ENCODE results near the gene VAPB. TPM values are rescaled to one million over a fixed set of nuclear protein-coding genes. Genes with fewer than 3 reads are reported as not detected.

The VAPB gene
- total and polyA plus RNA-seq, 10 of the 15 experiments (the other 5 are each of a cell fraction or from before 2014, with no cell fraction given) = 3.2 to 28.6 (median 20.5) TPM

DNA sequence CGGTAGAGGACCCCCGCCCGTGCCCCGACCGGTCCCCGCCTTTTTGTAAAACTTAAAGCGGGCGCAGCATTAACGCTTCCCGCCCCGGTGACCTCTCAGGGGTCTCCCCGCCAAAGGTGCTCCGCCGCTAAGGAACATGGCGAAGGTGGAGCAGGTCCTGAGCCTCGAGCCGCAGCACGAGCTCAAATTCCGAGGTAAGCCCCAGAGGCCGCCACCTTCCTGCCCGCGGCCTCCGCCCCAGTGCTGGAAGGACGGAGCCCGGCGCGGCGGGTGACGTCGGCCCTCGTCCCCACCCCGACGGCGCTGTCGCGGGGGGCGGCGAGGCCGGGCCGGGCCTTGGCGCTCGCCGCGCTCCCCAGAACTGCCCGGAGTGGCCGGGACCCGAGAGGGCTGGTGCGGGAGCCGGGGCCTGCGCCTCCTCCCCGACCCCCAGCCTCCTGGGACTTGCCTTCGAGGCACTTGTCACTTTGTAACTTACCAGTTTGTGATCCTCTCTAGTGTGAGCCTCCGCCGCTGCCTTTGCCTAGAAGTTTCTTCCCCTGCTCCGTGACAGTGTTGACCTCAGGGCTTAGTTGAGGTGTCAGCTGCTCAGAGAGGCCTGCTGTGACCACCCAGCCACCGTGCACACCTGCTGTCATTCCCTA is 417 bp downstream of the VAPB start:
- ChIA-PET CTCF (interaction anchor here (0.6 to 1.3 kb wide), 4 partner anchors 17 to 1534 kb away, joined by 3 to 6 read pairs (median 4); partner anchors contain the start of gene STX16), RAD21 (ENCODE audit: unreplicated experiment) (interaction anchor here (0.7 to 1.8 kb wide), 11 partner anchors 14 to 262 kb away, joined by 3 to 12 read pairs (median 4); partner anchors contain the start of gene STX16), SMC1A (ENCODE audit: uncharacterized antibody, unreplicated experiment) (interaction anchor here (0.5 to 1.4 kb wide), 6 partner anchors 11 to 381 kb away, joined by 4 to 5 read pairs (median 4); no protein-coding TSS in a partner anchor), POLR2A (interaction anchor here (1.1 to 1.6 kb wide), 3 partner anchors 9 to 83 kb away, joined by 4 to 8 read pairs (median 5); no protein-coding TSS in a partner anchor)
- peaks cover 0 to 12% of the 10 kb centered on the region in 2 experiments; a peak in 1 of 4 replicates for H3K36me3 ChIP-seq (ENCODE audit: control insufficient read depth in 2 of 2, insufficient read depth in 2 of 2, low read length in 1 of 2)
- peak; percentile 62 for ATAC-seq
- peak; percentile 61 for FAIRE-seq
- intact Hi-C loops (cut with micrococcal nuclease; ENCODE audit: unreplicated experiment) = loop anchor here (5.0 kb wide), 1 partner anchor 82 kb away; the partner anchor contains the start of gene RAB22A
- peak overlapping the region; percentile 56 for H2AFZ ChIP-seq (ENCODE audit: control insufficient read depth, low read depth, low read length)
- H3K27me3 ChIP-seq (replicated peaks in 1 of 2; ENCODE audit: control insufficient read depth in 2 of 2, insufficient read depth in 2 of 2, low read length in 1 of 2) = no peaks in the 10 kb centered on the region
- BruUV-seq (replicated peaks) = no TSS peak
- H3K4me1 ChIP-seq (ENCODE audit: control insufficient read depth, insufficient read depth, low read length) = peaks cover 13% of the 10 kb centered on the region
- no peaks in the 10 kb centered on the region; the same call in 2 of the 3 replicates for H3K9me3 ChIP-seq (replicated peaks; ENCODE audit: control insufficient read depth, insufficient read depth, low read length)
- DNase-seq (ENCODE audit: low read depth, low spot score) = no peak
- H3K4me3 ChIP-seq = peak overlapping the region; percentile 81
- no peaks in the 10 kb centered on the region; the same call in none of the 2 replicates for H4K20me1 ChIP-seq (ENCODE audit: control insufficient read depth, insufficient read depth)
- in situ Hi-C loops (cut with MboI) = no loop called here
- peaks cover 53% of the 10 kb centered on the region for H3K79me2 ChIP-seq (ENCODE audit: control insufficient read depth, insufficient read depth, low read length)
- peak overlapping the region; percentile 91 for H3K27ac ChIP-seq (ENCODE audit: control insufficient read depth, insufficient read depth)
- WGBS (ENCODE audit: insufficient coverage, insufficient replicate concordance, low lambda C conversion rate, missing lambda C conversion rate) = under 1% methylated on average over 38 of the region's 56 CpGs
- H3K9ac ChIP-seq (ENCODE audit: control insufficient read depth, insufficient read depth, low read length) = peak overlapping the region; percentile 93
- H3K4me2 ChIP-seq (ENCODE audit: control insufficient read depth, insufficient read depth) = peak overlapping the region; percentile 94
- 0 out of 2 replicates have a peak, but pooled peaks have one; percentile 37 for TF ChIP-seq CREB1 (IDR thresholded peaks at IDR 0.05; ENCODE audit: low read depth)
- no peak for TF ChIP-seq TCF3 (IDR thresholded peaks at IDR 0.05; ENCODE audit: borderline replicate concordance, insufficient read depth, low read depth, low read length)
- TF ChIP-seq SIX5 (IDR thresholded peaks at IDR 0.05; ENCODE audit: low read depth, low read length, severe bottlenecking) = no peak
- TF ChIP-seq, protein P1, sequence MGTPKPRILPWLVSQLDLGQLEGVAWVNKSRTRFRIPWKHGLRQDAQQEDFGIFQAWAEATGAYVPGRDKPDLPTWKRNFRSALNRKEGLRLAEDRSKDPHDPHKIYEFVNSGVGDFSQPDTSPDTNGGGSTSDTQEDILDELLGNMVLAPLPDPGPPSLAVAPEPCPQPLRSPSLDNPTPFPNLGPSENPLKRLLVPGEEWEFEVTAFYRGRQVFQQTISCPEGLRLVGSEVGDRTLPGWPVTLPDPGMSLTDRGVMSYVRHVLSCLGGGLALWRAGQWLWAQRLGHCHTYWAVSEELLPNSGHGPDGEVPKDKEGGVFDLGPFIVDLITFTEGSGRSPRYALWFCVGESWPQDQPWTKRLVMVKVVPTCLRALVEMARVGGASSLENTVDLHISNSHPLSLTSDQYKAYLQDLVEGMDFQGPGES (IDR thresholded peaks at IDR 0.05) = no peak
- TF ChIP-seq, protein P2, sequence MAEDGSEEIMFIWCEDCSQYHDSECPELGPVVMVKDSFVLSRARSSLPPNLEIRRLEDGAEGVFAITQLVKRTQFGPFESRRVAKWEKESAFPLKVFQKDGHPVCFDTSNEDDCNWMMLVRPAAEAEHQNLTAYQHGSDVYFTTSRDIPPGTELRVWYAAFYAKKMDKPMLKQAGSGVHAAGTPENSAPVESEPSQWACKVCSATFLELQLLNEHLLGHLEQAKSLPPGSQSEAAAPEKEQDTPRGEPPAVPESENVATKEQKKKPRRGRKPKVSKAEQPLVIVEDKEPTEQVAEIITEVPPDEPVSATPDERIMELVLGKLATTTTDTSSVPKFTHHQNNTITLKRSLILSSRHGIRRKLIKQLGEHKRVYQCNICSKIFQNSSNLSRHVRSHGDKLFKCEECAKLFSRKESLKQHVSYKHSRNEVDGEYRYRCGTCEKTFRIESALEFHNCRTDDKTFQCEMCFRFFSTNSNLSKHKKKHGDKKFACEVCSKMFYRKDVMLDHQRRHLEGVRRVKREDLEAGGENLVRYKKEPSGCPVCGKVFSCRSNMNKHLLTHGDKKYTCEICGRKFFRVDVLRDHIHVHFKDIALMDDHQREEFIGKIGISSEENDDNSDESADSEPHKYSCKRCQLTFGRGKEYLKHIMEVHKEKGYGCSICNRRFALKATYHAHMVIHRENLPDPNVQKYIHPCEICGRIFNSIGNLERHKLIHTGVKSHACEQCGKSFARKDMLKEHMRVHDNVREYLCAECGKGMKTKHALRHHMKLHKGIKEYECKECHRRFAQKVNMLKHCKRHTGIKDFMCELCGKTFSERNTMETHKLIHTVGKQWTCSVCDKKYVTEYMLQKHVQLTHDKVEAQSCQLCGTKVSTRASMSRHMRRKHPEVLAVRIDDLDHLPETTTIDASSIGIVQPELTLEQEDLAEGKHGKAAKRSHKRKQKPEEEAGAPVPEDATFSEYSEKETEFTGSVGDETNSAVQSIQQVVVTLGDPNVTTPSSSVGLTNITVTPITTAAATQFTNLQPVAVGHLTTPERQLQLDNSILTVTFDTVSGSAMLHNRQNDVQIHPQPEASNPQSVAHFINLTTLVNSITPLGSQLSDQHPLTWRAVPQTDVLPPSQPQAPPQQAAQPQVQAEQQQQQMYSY (CRISPR knock-in tag; IDR thresholded peaks at IDR 0.05) = no peak
- TF ChIP-seq IKZF1 (conservative IDR thresholded peaks at IDR 0.05) = peak; percentile 58; the same call in 1 of the 2 replicates
- TF ChIP-seq NR2F1 (conservative IDR thresholded peaks at IDR 0.05) = peak; percentile 67
- no peak for TF ChIP-seq SREBF1 (IDR thresholded peaks at IDR 0.05; ENCODE audit: low read length)
- TF ChIP-seq MXI1 (IDR thresholded peaks at IDR 0.05; ENCODE audit: low read depth, low read length) = 0 out of 2 replicates have a peak, but pooled peaks have one; percentile 45
- 0 out of 2 replicates have a peak, but pooled peaks have one; percentile 18 for TF ChIP-seq CREM (IDR thresholded peaks at IDR 0.05; ENCODE audit: low read depth)
- no peak for TF ChIP-seq ZNF217 (IDR thresholded peaks at IDR 0.05)
- no peak for TF ChIP-seq MEF2A (IDR thresholded peaks at IDR 0.05; ENCODE audit: insufficient read depth, low read depth, low read length)
- TF ChIP-seq BHLHE40 (IDR thresholded peaks at IDR 0.05; ENCODE audit: borderline replicate concordance in 1 of 2, low read depth in 2 of 2, low read length in 1 of 2) = no peak
- TF ChIP-seq, protein P3, sequence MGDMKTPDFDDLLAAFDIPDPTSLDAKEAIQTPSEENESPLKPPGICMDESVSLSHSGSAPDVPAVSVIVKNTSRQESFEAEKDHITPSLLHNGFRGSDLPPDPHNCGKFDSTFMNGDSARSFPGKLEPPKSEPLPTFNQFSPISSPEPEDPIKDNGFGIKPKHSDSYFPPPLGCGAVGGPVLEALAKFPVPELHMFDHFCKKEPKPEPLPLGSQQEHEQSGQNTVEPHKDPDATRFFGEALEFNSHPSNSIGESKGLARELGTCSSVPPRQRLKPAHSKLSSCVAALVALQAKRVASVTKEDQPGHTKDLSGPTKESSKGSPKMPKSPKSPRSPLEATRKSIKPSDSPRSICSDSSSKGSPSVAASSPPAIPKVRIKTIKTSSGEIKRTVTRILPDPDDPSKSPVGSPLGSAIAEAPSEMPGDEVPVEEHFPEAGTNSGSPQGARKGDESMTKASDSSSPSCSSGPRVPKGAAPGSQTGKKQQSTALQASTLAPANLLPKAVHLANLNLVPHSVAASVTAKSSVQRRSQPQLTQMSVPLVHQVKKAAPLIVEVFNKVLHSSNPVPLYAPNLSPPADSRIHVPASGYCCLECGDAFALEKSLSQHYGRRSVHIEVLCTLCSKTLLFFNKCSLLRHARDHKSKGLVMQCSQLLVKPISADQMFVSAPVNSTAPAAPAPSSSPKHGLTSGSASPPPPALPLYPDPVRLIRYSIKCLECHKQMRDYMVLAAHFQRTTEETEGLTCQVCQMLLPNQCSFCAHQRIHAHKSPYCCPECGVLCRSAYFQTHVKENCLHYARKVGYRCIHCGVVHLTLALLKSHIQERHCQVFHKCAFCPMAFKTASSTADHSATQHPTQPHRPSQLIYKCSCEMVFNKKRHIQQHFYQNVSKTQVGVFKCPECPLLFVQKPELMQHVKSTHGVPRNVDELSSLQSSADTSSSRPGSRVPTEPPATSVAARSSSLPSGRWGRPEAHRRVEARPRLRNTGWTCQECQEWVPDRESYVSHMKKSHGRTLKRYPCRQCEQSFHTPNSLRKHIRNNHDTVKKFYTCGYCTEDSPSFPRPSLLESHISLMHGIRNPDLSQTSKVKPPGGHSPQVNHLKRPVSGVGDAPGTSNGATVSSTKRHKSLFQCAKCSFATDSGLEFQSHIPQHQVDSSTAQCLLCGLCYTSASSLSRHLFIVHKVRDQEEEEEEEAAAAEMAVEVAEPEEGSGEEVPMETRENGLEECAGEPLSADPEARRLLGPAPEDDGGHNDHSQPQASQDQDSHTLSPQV (IDR thresholded peaks at IDR 0.05) = peak; percentile 38; the same call in 1 of the 2 replicates
